Myocyte (in vitro differentiated cells): ENCODE measurements around the gene TRDN. TPM values are rescaled to one million over a fixed set of nuclear protein-coding genes. Genes with fewer than 3 reads are reported as not detected.
"Not testable (repeated sequence)": the region's sequence is repeated elsewhere in the genome, so short reads cannot be mapped to it uniquely, and the experiment has no call there.

ENCODE experiments used
- DNase-seq: peaks from one replicate; pipeline ENCODE4 v3.0.0-alpha.2; 2012; ENCODE audit warnings: low read depth
- total RNA-seq: library from RNA; depleted of rRNA; stranded (reverse); fragments of >200 nt; gene quantifications from 2 replicates; pipeline ENCODE4 v1.2.3, GENCODE V29; 2014

Gene TRDN
- total RNA-seq, 1 donor from 2014 or later, result 12.8 TPM

GRCh38 chr6:123632641-123633040 lies 4.1 kb downstream of the TRDN start:
- DNase-seq, result no peak

GRCh38 chr6:123629258-123629941 lies 7.3 kb downstream of the TRDN start:
- DNase-seq, result no peak

GRCh38 chr6:123625696-123626095 lies 11.1 kb downstream of the TRDN start:
- no peak for DNase-seq

- DNase-seq, result no peak
Observed at GRCh38 chr6:123622780-123623179, 14.0 kb downstream of the TRDN start.

GRCh38 chr6:123619156-123619555 lies 17.6 kb downstream of the TRDN start:
- peak; percentile 17 for DNase-seq

- no peak for DNase-seq
Observed at GRCh38 chr6:123616942-123617341, 19.8 kb downstream of the TRDN start.

- DNase-seq, result no peak
Observed at GRCh38 chr6:123616016-123616415, 20.7 kb downstream of the TRDN start.

- no peak for DNase-seq
Observed at GRCh38 chr6:123610779-123611178, 26.0 kb downstream of the TRDN start.

- DNase-seq, result no peak
Observed at GRCh38 chr6:123604067-123604466, 32.7 kb downstream of the TRDN start.

- DNase-seq, result no peak
Observed at GRCh38 chr6:123598011-123598410, 38.7 kb downstream of the TRDN start.

- DNase-seq, result no peak
Observed at GRCh38 chr6:123594776-123595175, 42.0 kb downstream of the TRDN start.

GRCh38 chr6:123592426-123592825 lies 44.3 kb downstream of the TRDN start:
- DNase-seq, result no peak

- no peak for DNase-seq
Observed at GRCh38 chr6:123589973-123590372, 46.8 kb downstream of the TRDN start.

- DNase-seq, result no peak
Observed at GRCh38 chr6:123589317-123589716, 47.4 kb downstream of the TRDN start.

- DNase-seq, result no peak
Observed at GRCh38 chr6:123588546-123588895, 48.2 kb downstream of the TRDN start.

GRCh38 chr6:123587838-123588545 lies 48.8 kb downstream of the TRDN start:
- no peak for DNase-seq

- not testable (repeated sequence) for DNase-seq
Observed at GRCh38 chr6:123587407-123587806, 49.3 kb downstream of the TRDN start.

GRCh38 chr6:123580331-123580730 lies 56.4 kb downstream of the TRDN start:
- no peak for DNase-seq

- no peak for DNase-seq
Observed at GRCh38 chr6:123575188-123575587, 61.6 kb downstream of the TRDN start.

GRCh38 chr6:123570813-123571684 lies 65.7 kb downstream of the TRDN start:
- peak; percentile 14 for DNase-seq

GRCh38 chr6:123569575-123569974 lies 67.2 kb downstream of the TRDN start:
- DNase-seq, result no peak

GRCh38 chr6:123565529-123565928 lies 71.2 kb downstream of the TRDN start:
- no peak for DNase-seq
